ENCODE data around the gene MYBPC1. TPM values are rescaled to one million over a fixed set of nuclear protein-coding genes. Genes with fewer than 3 reads are reported as not detected.

Gene MYBPC1
- total RNA-seq, 1 experiment from 2014 or later = not detected

- no peak overlapping the region for H3K4me3 ChIP-seq
- no peaks in the 10 kb centered on the region for H3K9me3 ChIP-seq (ENCODE audit: insufficient read depth, low read depth)
- H3K27ac ChIP-seq = no peak overlapping the region
- H3K4me1 ChIP-seq (replicated peaks; ENCODE audit: insufficient read depth) = no peaks in the 10 kb centered on the region
- no peaks in the 10 kb centered on the region for H3K27me3 ChIP-seq (ENCODE audit: insufficient read depth, low read depth)
- H3K79me2 ChIP-seq (ENCODE audit: low read depth) = no peaks in the 10 kb centered on the region
- no peaks in the 10 kb centered on the region for H3K36me3 ChIP-seq (ENCODE audit: low read depth)
- H3K9me2 ChIP-seq (ENCODE audit: insufficient read depth) = no peaks in the 10 kb centered on the region
- intact Hi-C loops (cut with micrococcal nuclease; ENCODE audit: unreplicated experiment) = no loop called here
- no TSS peak for BruUV-seq (replicated peaks)
- H2AFZ ChIP-seq = no peak overlapping the region
- H3K4me2 ChIP-seq = no peak overlapping the region
- no peaks in the 10 kb centered on the region for H3F3A ChIP-seq (ENCODE audit: insufficient read depth, low read depth)
- H4K20me1 ChIP-seq (ENCODE audit: insufficient read depth) = no peaks in the 10 kb centered on the region
- ChIA-PET POLR2A (ENCODE audit: unreplicated experiment) (no interaction called here), CTCF (no interaction called here)
- TF ChIP-seq, protein P1, sequence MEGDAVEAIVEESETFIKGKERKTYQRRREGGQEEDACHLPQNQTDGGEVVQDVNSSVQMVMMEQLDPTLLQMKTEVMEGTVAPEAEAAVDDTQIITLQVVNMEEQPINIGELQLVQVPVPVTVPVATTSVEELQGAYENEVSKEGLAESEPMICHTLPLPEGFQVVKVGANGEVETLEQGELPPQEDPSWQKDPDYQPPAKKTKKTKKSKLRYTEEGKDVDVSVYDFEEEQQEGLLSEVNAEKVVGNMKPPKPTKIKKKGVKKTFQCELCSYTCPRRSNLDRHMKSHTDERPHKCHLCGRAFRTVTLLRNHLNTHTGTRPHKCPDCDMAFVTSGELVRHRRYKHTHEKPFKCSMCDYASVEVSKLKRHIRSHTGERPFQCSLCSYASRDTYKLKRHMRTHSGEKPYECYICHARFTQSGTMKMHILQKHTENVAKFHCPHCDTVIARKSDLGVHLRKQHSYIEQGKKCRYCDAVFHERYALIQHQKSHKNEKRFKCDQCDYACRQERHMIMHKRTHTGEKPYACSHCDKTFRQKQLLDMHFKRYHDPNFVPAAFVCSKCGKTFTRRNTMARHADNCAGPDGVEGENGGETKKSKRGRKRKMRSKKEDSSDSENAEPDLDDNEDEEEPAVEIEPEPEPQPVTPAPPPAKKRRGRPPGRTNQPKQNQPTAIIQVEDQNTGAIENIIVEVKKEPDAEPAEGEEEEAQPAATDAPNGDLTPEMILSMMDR (conservative IDR thresholded peaks at IDR 0.05) = no peak
- no peak for TF ChIP-seq EZH2 (IDR thresholded peaks at IDR 0.05; ENCODE audit: low read depth)
- no peak for DNase-seq
Observed at GRCh38 chr12:101647711-101648110, 52.9 kb downstream of the MYBPC1 start.

DNA sequence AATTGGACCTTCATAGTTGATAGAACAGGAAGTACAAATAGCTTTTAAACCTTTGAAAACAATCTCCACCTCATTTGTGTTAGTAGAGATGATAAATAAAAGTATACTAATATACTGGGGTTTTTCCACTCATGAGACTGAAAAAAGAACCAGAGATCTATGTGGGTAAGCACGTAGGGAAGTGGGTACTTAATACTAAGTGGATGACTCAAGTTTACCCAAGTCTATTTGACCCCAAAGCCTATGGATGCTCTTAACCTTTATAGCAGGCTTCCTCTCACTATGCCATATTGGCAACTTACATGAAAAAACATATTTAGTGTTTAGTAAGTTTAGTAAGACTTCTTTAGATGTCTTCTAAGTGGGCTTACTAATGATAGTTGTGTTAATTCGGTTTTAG is 53.4 kb downstream of the MYBPC1 start:
- H3K9me2 ChIP-seq (ENCODE audit: insufficient read depth) = no peaks in the 10 kb centered on the region
- H3K36me3 ChIP-seq (ENCODE audit: low read depth) = no peaks in the 10 kb centered on the region
- no peaks in the 10 kb centered on the region for H3K4me1 ChIP-seq (replicated peaks; ENCODE audit: insufficient read depth)
- TF ChIP-seq, protein P1 (conservative IDR thresholded peaks at IDR 0.05) = no peak
- TF ChIP-seq EZH2 (IDR thresholded peaks at IDR 0.05; ENCODE audit: low read depth) = no peak
- H3F3A ChIP-seq (ENCODE audit: insufficient read depth, low read depth) = no peaks in the 10 kb centered on the region
- no peaks in the 10 kb centered on the region for H4K20me1 ChIP-seq (ENCODE audit: insufficient read depth)
- BruUV-seq (replicated peaks) = no TSS peak
- H3K4me2 ChIP-seq = no peak overlapping the region
- ChIA-PET POLR2A (ENCODE audit: unreplicated experiment) (no interaction called here), CTCF (no interaction called here)
- no peaks in the 10 kb centered on the region for H3K27me3 ChIP-seq (ENCODE audit: insufficient read depth, low read depth)
- DNase-seq = no peak
- H3K79me2 ChIP-seq (ENCODE audit: low read depth) = no peaks in the 10 kb centered on the region
- H3K4me3 ChIP-seq = no peak overlapping the region
- intact Hi-C loops (cut with micrococcal nuclease; ENCODE audit: unreplicated experiment) = no loop called here
- no peak overlapping the region for H3K27ac ChIP-seq
- no peaks in the 10 kb centered on the region for H3K9me3 ChIP-seq (ENCODE audit: insufficient read depth, low read depth)
- no peak overlapping the region for H2AFZ ChIP-seq

- Histone ChIP-seq H3K27me3 (ENCODE audit: insufficient read depth, low read depth) (no peaks in the 10 kb centered on the region), H4K20me1 (ENCODE audit: insufficient read depth) (no peaks in the 10 kb centered on the region), H3K4me3 (no peak overlapping the region), H3K36me3 (ENCODE audit: low read depth) (no peaks in the 10 kb centered on the region), H3F3A (ENCODE audit: insufficient read depth, low read depth) (no peaks in the 10 kb centered on the region), H3K79me2 (ENCODE audit: low read depth) (no peaks in the 10 kb centered on the region), H3K4me1 (replicated peaks; ENCODE audit: insufficient read depth) (no peaks in the 10 kb centered on the region), H2AFZ (no peak overlapping the region), H3K9me2 (ENCODE audit: insufficient read depth) (no peaks in the 10 kb centered on the region), H3K9me3 (ENCODE audit: insufficient read depth, low read depth) (no peaks in the 10 kb centered on the region), H3K27ac (no peak overlapping the region), H3K4me2 (no peak overlapping the region)
- POLR2A ChIA-PET (ENCODE audit: unreplicated experiment) = no interaction called here
- DNase-seq = no peak
- BruUV-seq (replicated peaks) = no TSS peak
- intact Hi-C loops (cut with micrococcal nuclease; ENCODE audit: unreplicated experiment) = no loop called here
- TF ChIP-seq EZH2 (IDR thresholded peaks at IDR 0.05; ENCODE audit: low read depth) = no peak
- TF ChIP-seq, protein P1 (conservative IDR thresholded peaks at IDR 0.05) = no peak
- CTCF ChIA-PET = no interaction called here
Observed at GRCh38 chr12:101650346-101651117, 55.8 kb downstream of the MYBPC1 start.
